AG04449 (cell line): Measurements from ENCODE around the gene RUNX1.
A peak's percentile ranks its signal among the peaks of the same experiment; 100 is the strongest.

ENCODE experiments used
- CTCF ChIA-PET: fragments of 350-600 bp; formaldehyde crosslinking; extraction: SDS; loops from one replicate; lab custom pipeline; 2021; ENCODE audit warnings: antibody characterized with exemption; lab: Yijun Ruan, JAX
- POLR2A ChIA-PET: fragments of 400-600, 350-600 bp; formaldehyde crosslinking; extraction: SDS; loops from one replicate; lab custom pipeline; 2020; ENCODE audit warnings: antibody characterized with exemption, inconsistent platforms; lab: Yijun Ruan, JAX
- DNase-seq: peaks from one replicate; pipeline ENCODE4 v3.0.0-alpha.2; 2010; ENCODE audit warnings: low read depth, low spot score
- H3K4me3 ChIP-seq: 2 replicates; pipeline ENCODE4 v1.5.1; 2011; ENCODE audit warnings: low read depth, mild to moderate bottlenecking, control low read depth, low read length
- TF ChIP-seq, protein P1 (sequence below): IDR thresholded peaks from one replicate; pipeline ENCODE4 v1.5.1; 2011; ENCODE audit warnings: mild to moderate bottlenecking, moderate library complexity, low read length, control low read depth, inconsistent platforms; ENCODE audit not compliant: insufficient read depth; ENCODE audit errors: missing control alignments

The RUNX1 gene

DNA sequence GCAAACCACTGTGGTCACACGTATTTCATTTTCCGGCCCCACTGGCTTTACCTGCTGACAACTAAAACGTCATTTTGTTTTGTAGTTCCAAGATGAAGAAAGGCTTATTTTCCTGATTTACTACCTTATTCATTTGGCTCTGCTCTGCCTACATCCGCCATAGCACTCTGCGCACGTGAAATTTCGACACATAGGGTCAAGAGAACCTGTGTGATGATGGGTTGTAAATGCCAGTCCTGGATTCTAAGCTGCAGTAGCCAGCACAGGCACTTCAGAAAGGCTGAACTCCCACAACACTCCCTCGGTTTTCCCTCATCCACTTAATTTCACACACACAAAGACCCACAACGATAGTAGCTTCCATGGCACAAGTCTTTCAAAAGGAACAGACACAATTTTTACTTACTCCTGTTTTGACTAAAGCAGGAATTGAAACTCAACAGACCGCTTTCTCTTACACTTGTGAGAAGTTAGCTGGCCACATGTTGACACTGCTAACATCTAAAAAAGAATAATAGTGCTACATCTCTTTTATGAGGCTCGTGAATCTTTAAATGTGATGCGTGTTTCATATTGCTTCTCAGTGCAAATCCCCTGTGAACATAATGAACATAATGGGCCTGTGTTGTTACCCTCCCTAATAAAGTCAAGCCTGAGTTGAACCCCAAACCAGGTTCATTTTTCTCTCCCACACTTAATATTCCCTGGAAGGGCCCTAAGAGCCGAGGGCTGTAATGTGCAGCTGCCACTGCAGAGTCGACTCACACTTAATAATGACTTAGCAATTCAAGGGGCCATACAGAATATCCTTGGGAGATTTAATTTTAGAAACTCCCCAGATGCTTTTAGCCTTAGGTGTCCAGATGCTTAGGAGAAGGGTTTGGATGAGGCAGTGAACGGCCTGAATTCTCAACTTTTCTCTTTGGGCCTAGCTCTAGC lies 1.5 kb upstream of the RUNX1 start:
- DNase-seq, result no peak
- POLR2A ChIA-PET, result interaction anchor here (1.3 to 1.4 kb wide), 2 partner anchors 67 to 163 kb away, joined by 4 to 9 read pairs; no protein-coding TSS in a partner anchor
- H3K4me3 ChIP-seq, result no peak overlapping the region
- TF ChIP-seq, protein P1, sequence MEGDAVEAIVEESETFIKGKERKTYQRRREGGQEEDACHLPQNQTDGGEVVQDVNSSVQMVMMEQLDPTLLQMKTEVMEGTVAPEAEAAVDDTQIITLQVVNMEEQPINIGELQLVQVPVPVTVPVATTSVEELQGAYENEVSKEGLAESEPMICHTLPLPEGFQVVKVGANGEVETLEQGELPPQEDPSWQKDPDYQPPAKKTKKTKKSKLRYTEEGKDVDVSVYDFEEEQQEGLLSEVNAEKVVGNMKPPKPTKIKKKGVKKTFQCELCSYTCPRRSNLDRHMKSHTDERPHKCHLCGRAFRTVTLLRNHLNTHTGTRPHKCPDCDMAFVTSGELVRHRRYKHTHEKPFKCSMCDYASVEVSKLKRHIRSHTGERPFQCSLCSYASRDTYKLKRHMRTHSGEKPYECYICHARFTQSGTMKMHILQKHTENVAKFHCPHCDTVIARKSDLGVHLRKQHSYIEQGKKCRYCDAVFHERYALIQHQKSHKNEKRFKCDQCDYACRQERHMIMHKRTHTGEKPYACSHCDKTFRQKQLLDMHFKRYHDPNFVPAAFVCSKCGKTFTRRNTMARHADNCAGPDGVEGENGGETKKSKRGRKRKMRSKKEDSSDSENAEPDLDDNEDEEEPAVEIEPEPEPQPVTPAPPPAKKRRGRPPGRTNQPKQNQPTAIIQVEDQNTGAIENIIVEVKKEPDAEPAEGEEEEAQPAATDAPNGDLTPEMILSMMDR, result no peak
- CTCF ChIA-PET, result interaction anchor here (0.7 to 4.7 kb wide), 15 partner anchors 9 to 890 kb away, joined by 3 to 27 read pairs (median 3); no protein-coding TSS in a partner anchor

DNA sequence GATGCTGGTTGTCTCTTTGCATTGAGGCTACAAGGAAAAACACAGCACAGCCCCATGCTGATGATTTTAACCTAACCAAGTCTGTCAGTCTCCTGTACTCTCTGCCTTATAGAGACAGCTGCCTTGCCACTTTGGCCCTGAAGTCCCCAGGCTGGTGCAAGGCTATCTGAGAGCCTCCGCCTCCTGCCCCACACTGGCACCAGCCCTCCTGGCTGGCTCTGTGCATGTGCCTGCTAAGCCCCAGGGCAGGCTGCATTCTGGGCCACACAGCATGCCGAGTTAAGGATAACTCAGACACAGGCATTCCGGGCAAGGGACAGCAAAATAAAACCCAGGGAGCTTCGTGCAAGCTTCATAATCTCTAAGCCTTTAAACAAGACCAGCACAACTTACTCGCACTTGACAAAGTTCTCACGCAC lies 910 bp downstream of the RUNX1 start:
- CTCF ChIA-PET, result interaction anchor here (0.9 to 3.2 kb wide), 6 partner anchors 155 to 792 kb away, joined by 3 to 15 read pairs (median 4); no protein-coding TSS in a partner anchor
- POLR2A ChIA-PET, result interaction anchor here (0.9 to 2.6 kb wide), 5 partner anchors 43 to 208 kb away, joined by 3 to 12 read pairs (median 5); no protein-coding TSS in a partner anchor
- DNase-seq, result no peak
- TF ChIP-seq, protein P1, result no peak
- H3K4me3 ChIP-seq, result peak overlapping the region; percentile 50

DNA sequence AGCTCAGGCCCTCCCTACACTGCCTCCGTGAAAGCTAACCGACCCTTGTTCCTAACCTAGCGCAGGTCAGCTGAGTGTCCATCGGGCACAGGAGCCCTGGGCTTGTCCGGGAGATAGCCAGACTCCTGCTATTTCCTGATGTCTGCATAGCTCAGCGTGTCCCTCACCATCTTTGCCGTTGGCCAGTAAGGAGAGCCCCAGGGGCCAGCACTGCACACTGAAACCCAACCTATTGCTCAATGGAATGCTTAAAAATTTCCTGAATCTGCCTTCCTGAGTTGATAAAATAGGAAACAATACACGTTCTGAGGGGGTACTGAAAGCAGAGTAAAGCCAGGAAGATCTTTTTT lies 2.2 kb downstream of the RUNX1 start:
- CTCF ChIA-PET, result interaction anchor here (1.4 to 3.2 kb wide), 3 partner anchors 16 to 158 kb away, joined by 3 to 15 read pairs (median 4); no protein-coding TSS in a partner anchor
- DNase-seq, result no peak
- POLR2A ChIA-PET, result interaction anchor here (0.6 to 2.6 kb wide), 6 partner anchors 43 to 169 kb away, joined by 3 to 12 read pairs (median 4); no protein-coding TSS in a partner anchor
- H3K4me3 ChIP-seq, result peak overlapping the region; percentile 50
- TF ChIP-seq, protein P1, result no peak

DNA sequence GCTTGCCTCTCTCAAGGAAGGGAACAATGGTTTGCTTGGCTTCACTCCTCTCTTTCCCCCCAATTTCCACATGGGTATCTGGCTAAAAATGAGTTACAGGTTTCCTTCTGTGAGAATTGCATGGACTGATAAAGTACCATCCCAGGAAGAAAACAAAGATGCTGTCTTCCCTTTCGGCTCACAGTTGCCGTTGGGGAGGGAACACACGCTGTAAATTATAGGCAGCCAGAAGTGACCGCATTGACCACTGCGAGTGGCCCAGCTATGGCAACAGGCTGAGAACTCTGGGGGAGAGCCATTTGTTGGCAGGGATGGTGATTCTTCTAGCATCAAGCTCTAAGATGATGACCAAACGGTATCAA lies 2.9 kb downstream of the RUNX1 start:
- ChIA-PET POLR2A (interaction anchor here (1.3 to 1.8 kb wide), 2 partner anchors 43 to 156 kb away, joined by 3 to 12 read pairs; no protein-coding TSS in a partner anchor), CTCF (interaction anchor here (1.4 to 3.2 kb wide), 2 partner anchors 15 to 156 kb away, joined by 3 to 15 read pairs; no protein-coding TSS in a partner anchor)
- no peak for DNase-seq
- H3K4me3 ChIP-seq, result no peak overlapping the region
- TF ChIP-seq, protein P1, result no peak

DNA sequence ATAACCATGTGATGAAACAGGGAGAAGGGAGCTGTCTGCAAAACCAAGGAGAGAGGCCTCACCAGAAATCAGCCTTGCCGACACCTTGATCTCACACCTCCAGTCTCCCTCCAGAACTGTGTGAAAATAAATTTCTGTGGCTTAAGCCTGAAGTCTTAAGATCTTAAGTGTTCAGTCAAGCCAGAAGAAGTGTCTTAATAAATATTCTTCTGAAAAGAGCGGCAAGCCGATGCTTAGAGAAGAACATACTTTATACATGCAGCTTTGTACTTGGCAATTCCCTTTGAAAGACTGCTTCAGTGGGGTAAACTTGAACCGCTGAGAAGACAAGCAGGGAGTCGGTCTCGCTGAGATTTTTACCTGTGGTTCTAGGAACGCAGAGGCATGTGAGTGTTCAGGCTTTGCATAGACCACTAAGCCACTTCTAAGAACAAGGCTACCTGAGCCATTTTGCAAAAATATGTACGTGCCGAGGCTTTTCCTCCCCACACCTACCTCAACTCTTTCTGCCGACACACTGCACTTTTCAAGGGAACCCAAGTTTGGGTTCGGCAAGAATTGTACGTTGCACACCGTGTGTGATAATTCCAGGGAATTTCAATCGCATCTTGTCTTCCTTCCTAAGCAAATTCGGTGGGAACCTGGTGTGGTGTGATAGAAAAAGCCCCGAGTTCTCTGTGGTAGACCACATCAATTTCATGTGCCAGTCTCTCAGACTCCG lies 3.4 kb downstream of the RUNX1 start:
- ChIA-PET CTCF (interaction anchor here (1.4 to 3.2 kb wide), 2 partner anchors 15 to 156 kb away, joined by 3 to 15 read pairs; no protein-coding TSS in a partner anchor), POLR2A (no interaction called here)
- TF ChIP-seq, protein P1, result no peak
- no peak for DNase-seq
- H3K4me3 ChIP-seq, result no peak overlapping the region
